ENCODE measurements around the gene APCDD1L.
"Not testable (repeated sequence)": the region's sequence is repeated elsewhere in the genome, so short reads cannot be mapped to it uniquely, and the experiment has no call there.

The APCDD1L gene

GRCh38 chr20:58510921-58511320 lies 4.3 kb downstream of the APCDD1L start:
- DNase-seq (ENCODE audit: insufficient read length) (no peak), FAIRE-seq (no peak)
- TF ChIP-seq POLR2AphosphoS5 (IDR thresholded peaks at IDR 0.05; ENCODE audit: low read depth, low read length) (no peak), TAF1 (IDR thresholded peaks at IDR 0.05; ENCODE audit: borderline replicate concordance, low read depth, low read length) (no peak), POLR2A (IDR thresholded peaks at IDR 0.05; ENCODE audit: low read depth, low read length) (no peak)

GRCh38 chr20:58508762-58509395 lies 6.3 kb downstream of the APCDD1L start:
- TF ChIP-seq TAF1 (IDR thresholded peaks at IDR 0.05; ENCODE audit: borderline replicate concordance, low read depth, low read length): no peak
- TF ChIP-seq POLR2A (IDR thresholded peaks at IDR 0.05; ENCODE audit: low read depth, low read length): no peak
- no peak for TF ChIP-seq POLR2AphosphoS5 (IDR thresholded peaks at IDR 0.05; ENCODE audit: low read depth, low read length)
- no peak for FAIRE-seq
- DNase-seq (ENCODE audit: insufficient read length): no peak

- not testable (repeated sequence) for DNase-seq (ENCODE audit: insufficient read length)
Measured at GRCh38 chr20:58506999-58507398, 8.2 kb downstream of the APCDD1L start.

GRCh38 chr20:58504566-58504965 lies 10.6 kb downstream of the APCDD1L start:
- FAIRE-seq (no peak), DNase-seq (ENCODE audit: insufficient read length) (no peak)
- no peak for TF ChIP-seq POLR2A (IDR thresholded peaks at IDR 0.05; ENCODE audit: low read depth, low read length)
- no peak for TF ChIP-seq POLR2AphosphoS5 (IDR thresholded peaks at IDR 0.05; ENCODE audit: low read depth, low read length)
- TF ChIP-seq TAF1 (IDR thresholded peaks at IDR 0.05; ENCODE audit: borderline replicate concordance, low read depth, low read length): no peak

More at GRCh38 chr20:58506999-58507398, 8.2 kb downstream of the APCDD1L start:
- not testable (repeated sequence) for FAIRE-seq

GRCh38 chr20:58503668-58504067 lies 11.5 kb downstream of the APCDD1L start:
- DNase-seq (ENCODE audit: insufficient read length): no peak
- no peak for FAIRE-seq
- TF ChIP-seq TAF1 (IDR thresholded peaks at IDR 0.05; ENCODE audit: borderline replicate concordance, low read depth, low read length) (no peak), POLR2AphosphoS5 (IDR thresholded peaks at IDR 0.05; ENCODE audit: low read depth, low read length) (no peak), POLR2A (IDR thresholded peaks at IDR 0.05; ENCODE audit: low read depth, low read length) (no peak)

- FAIRE-seq (no peak), DNase-seq (ENCODE audit: insufficient read length) (no peak)
- no peak for TF ChIP-seq POLR2A (IDR thresholded peaks at IDR 0.05; ENCODE audit: low read depth, low read length)
- no peak for TF ChIP-seq TAF1 (IDR thresholded peaks at IDR 0.05; ENCODE audit: borderline replicate concordance, low read depth, low read length)
- no peak for TF ChIP-seq POLR2AphosphoS5 (IDR thresholded peaks at IDR 0.05; ENCODE audit: low read depth, low read length)
Measured at GRCh38 chr20:58500256-58500655, 14.9 kb downstream of the APCDD1L start.

- FAIRE-seq (no peak), DNase-seq (ENCODE audit: insufficient read length) (no peak)
- TF ChIP-seq TAF1 (IDR thresholded peaks at IDR 0.05; ENCODE audit: borderline replicate concordance, low read depth, low read length) (no peak), POLR2AphosphoS5 (IDR thresholded peaks at IDR 0.05; ENCODE audit: low read depth, low read length) (no peak), POLR2A (IDR thresholded peaks at IDR 0.05; ENCODE audit: low read depth, low read length) (no peak)
Measured at GRCh38 chr20:58498470-58499068, 16.6 kb downstream of the APCDD1L start.

GRCh38 chr20:58497724-58498469 lies 17.3 kb downstream of the APCDD1L start:
- no peak for TF ChIP-seq TAF1 (IDR thresholded peaks at IDR 0.05; ENCODE audit: borderline replicate concordance, low read depth, low read length)
- TF ChIP-seq POLR2A (IDR thresholded peaks at IDR 0.05; ENCODE audit: low read depth, low read length): no peak
- TF ChIP-seq POLR2AphosphoS5 (IDR thresholded peaks at IDR 0.05; ENCODE audit: low read depth, low read length): no peak
- FAIRE-seq (no peak), DNase-seq (ENCODE audit: insufficient read length) (no peak)

- no peak for TF ChIP-seq POLR2A (IDR thresholded peaks at IDR 0.05; ENCODE audit: low read depth, low read length)
- TF ChIP-seq POLR2AphosphoS5 (IDR thresholded peaks at IDR 0.05; ENCODE audit: low read depth, low read length): no peak
- TF ChIP-seq TAF1 (IDR thresholded peaks at IDR 0.05; ENCODE audit: borderline replicate concordance, low read depth, low read length): no peak
- FAIRE-seq (no peak), DNase-seq (ENCODE audit: insufficient read length) (no peak)
Measured at GRCh38 chr20:58497076-58497641, 18.0 kb downstream of the APCDD1L start.

GRCh38 chr20:58496429-58496769 lies 18.8 kb downstream of the APCDD1L start:
- TF ChIP-seq TAF1 (IDR thresholded peaks at IDR 0.05; ENCODE audit: borderline replicate concordance, low read depth, low read length) (no peak), POLR2AphosphoS5 (IDR thresholded peaks at IDR 0.05; ENCODE audit: low read depth, low read length) (no peak), POLR2A (IDR thresholded peaks at IDR 0.05; ENCODE audit: low read depth, low read length) (no peak)
- FAIRE-seq: no peak
- no peak for DNase-seq (ENCODE audit: insufficient read length)

- TF ChIP-seq POLR2AphosphoS5 (IDR thresholded peaks at IDR 0.05; ENCODE audit: low read depth, low read length) (no peak), TAF1 (IDR thresholded peaks at IDR 0.05; ENCODE audit: borderline replicate concordance, low read depth, low read length) (no peak), POLR2A (IDR thresholded peaks at IDR 0.05; ENCODE audit: low read depth, low read length) (no peak)
- no peak for DNase-seq (ENCODE audit: insufficient read length)
- no peak for FAIRE-seq
Measured at GRCh38 chr20:58495623-58496428, 19.4 kb downstream of the APCDD1L start.

Data from GM12892 (cell line).